Ramos (cell line): Measurements from ENCODE around the gene MIX23.

ENCODE experiments used
- in situ Hi-C: fragments of 300-500 bp; cut with MboI; formaldehyde crosslinking; loops from one replicate; pipeline ENCODE4 v1.14.3; 2022; ENCODE audit warnings: low sequenced_read_pairs; ENCODE audit not compliant: unreplicated experiment

Gene MIX23

GRCh38 chr3:122353893-122354401 lies 29.1 kb downstream of the MIX23 start:
- in situ Hi-C loops = no loop called here

DNA sequence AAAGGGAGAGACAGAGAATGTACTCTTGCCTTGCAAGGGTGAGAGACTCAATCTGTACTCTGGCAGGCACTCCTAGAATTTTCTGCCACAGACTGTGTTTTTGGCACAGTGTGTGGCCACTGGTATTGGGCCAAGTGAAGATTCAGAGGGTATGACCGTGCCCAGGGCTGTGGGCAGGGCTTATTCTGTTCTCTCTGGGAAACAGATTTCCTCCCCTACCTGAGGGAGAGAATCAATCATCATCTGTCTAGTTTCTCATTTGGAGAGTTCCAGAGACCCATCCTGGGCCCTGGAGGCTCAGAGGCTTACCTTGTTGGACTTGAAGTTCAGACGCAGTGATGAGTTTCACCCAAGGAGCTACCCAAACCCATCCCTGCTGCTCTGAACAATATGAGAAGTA lies 29.8 kb downstream of the MIX23 start:
- in situ Hi-C loops = no loop called here

- in situ Hi-C loops = no loop called here
These were observed 31.4 kb downstream of the MIX23 start for GRCh38 chr3:122351612-122352011.

GRCh38 chr3:122350814-122351418 lies 32.1 kb downstream of the MIX23 start:
- in situ Hi-C loops = no loop called here

- in situ Hi-C loops = no loop called here
These were observed 33.9 kb downstream of the MIX23 start for GRCh38 chr3:122349171-122349570.

DNA sequence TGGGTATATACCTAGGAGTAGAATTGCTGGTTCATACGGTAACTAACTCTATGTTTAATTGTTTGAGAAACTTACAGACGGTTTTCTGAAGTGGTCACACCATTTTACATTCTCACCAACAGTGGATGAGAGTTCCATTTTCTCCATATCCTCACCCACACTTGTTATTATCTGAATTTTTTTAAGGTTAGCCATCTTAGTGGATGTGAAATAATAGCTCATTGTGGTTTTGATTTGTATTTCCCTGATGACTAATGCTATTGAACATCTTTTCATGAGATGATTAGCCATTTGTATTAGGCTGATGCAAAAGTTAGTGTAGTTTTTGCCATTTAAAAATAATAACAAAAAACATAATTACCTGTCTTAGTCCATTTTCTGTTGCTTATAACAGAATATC lies 39.4 kb downstream of the MIX23 start:
- in situ Hi-C loops = no loop called here

DNA sequence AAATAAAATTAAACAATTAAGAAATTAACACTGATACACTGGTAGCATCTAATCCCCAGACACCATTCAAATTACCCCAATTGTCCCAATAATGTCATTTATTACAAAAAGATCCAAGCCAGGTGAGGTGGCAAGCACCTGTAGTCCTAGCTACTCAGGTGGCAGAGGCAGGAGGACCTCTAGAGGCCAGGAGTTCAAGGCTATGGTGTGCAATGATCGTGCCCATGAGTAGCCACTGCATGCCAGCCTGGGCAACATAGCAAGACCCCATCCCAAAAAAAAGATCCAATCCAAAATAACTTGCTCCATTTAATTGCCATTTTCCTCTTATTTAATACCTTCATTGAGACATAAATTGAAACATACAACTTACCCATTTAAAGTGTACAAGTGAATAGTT lies 40.2 kb downstream of the MIX23 start:
- in situ Hi-C loops = no loop called here

GRCh38 chr3:122332551-122332950 lies 50.5 kb downstream of the MIX23 start:
- in situ Hi-C loops = no loop called here

DNA sequence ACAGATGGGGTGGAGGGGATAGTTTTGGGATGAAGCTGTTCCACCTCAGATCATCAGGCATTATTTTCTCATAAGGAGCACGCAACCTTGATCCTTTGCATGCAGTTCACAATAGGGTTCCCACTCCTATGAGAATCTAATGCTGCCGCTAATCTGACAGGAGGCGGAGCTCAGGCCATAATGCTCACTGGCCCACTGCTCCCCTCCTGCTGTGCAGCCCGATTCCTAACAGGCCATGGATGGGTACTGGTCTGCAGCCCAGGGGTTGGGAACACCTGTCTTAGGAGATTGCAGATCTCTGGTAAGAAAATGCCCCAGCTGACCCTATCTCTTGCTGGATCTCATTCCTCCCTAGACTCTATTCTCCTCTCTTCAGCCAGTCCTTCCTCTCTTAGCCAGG lies 51.1 kb downstream of the MIX23 start:
- in situ Hi-C loops = no loop called here

GRCh38 chr3:122325769-122326168 lies 57.3 kb downstream of the MIX23 start:
- in situ Hi-C loops = no loop called here

DNA sequence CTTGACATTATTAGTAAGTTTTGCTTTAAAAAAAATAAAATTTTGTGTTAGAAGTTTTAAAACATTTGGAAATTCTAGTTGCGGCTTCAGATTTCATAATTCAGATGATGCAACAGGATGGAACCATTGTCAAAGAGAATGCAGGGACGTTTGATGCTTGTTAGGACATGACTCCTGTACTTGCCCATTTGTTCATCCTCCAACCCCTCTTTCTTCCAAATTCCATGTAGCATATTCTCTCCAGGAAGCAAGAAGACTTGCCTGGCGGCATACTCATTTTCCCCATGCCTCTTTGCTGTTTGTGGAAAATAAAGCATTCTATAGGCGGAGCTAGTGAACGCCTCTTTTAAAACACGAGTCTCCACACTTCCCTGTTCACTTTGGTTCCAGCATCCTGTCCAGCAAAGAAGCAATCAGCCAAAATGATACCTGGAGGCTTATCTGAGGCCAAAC lies 58.1 kb downstream of the MIX23 start, which contains the start of gene CSTA:
CSTA (plus strand) TSS at position 378 of the 453 bp plus-strand sequence; CDS start at position 423, 45 bp downstream.
- in situ Hi-C loops = no loop called here

GRCh38 chr3:122322095-122323075 lies 60.6 kb downstream of the MIX23 start:
- in situ Hi-C loops = no loop called here

DNA sequence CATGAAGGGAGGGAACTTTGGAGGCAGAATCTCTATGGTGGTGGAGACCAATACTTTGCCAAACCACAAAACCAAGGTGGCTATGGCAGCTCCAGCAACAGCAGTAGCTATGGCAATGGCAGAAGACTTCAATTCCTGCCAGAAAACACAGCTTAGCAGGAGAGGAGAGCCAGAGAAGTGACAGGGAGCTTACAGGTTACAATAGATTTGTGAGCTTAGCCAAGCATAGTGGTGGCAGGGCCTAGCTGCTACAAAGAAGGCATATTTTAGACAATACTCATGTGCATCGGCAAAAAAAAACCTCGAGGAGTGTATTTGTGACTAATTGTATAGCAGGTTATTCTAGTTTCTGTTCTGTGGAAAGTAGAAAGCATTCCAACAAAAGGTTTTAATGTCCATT lies 64.4 kb downstream of the MIX23 start:
- in situ Hi-C loops = no loop called here

- in situ Hi-C loops = no loop called here
These were observed 66.7 kb downstream of the MIX23 start for GRCh38 chr3:122316368-122316767.

DNA sequence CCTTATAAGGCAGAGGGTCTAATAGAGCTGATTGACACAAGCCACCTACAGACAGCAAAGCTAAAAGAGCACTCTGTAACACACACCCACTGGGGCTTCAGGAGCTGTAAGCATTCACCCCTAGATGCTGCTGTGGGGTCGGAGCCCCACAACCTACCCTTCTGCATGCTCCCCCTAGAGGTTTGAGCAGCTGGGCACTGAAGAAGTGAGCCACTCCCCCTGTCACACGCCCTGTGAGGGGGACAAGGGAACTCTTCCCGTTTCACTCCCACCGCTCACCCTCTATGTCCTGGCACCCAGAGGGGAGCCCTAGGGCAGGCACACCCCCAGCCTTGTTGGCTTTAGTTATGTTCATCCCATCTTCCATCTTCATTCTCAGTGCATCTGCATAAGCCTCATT lies 67.4 kb downstream of the MIX23 start:
- in situ Hi-C loops = no loop called here

GRCh38 chr3:122314228-122314876 lies 68.7 kb downstream of the MIX23 start:
- in situ Hi-C loops = no loop called here

- in situ Hi-C loops = no loop called here
These were observed 69.8 kb downstream of the MIX23 start for GRCh38 chr3:122313281-122313680.

GRCh38 chr3:122312826-122313225 lies 70.2 kb downstream of the MIX23 start:
- in situ Hi-C loops = no loop called here

DNA sequence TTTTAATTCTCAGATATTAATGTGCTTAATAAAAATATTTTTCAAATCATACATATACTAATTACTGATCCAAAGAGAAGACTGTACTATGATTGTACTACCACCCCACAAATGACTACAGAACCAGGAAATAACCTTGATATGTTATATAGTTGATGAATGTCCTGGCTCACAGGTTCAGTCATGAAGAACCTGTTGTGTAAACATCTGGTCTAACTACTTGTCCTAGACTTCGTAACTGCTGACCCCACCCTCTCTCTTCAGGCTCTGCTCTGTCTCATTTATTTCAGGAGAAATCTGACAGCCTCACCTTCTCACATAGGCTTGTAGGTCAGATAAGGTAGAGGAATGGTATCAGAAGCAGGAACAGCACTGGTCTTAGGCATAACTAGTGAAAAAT lies 72.7 kb downstream of the MIX23 start:
- in situ Hi-C loops = no loop called here
